GM12873 (cell line): ENCODE results near the gene RPL41.

Experiments
- TF ChIP-seq, protein P1 (sequence below): IDR thresholded peaks from 2 replicates; pipeline ENCODE4 v1.5.1; 2012; ENCODE audit warnings: low read depth, mild to moderate bottlenecking, moderate library complexity, low read length, control low read depth; ENCODE audit not compliant: insufficient read depth; ENCODE audit errors: missing control alignments

The RPL41 gene

GRCh38 chr12:56087220-56087619 is 29.2 kb upstream of the RPL41 start:
- TF ChIP-seq, protein P1, sequence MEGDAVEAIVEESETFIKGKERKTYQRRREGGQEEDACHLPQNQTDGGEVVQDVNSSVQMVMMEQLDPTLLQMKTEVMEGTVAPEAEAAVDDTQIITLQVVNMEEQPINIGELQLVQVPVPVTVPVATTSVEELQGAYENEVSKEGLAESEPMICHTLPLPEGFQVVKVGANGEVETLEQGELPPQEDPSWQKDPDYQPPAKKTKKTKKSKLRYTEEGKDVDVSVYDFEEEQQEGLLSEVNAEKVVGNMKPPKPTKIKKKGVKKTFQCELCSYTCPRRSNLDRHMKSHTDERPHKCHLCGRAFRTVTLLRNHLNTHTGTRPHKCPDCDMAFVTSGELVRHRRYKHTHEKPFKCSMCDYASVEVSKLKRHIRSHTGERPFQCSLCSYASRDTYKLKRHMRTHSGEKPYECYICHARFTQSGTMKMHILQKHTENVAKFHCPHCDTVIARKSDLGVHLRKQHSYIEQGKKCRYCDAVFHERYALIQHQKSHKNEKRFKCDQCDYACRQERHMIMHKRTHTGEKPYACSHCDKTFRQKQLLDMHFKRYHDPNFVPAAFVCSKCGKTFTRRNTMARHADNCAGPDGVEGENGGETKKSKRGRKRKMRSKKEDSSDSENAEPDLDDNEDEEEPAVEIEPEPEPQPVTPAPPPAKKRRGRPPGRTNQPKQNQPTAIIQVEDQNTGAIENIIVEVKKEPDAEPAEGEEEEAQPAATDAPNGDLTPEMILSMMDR, result no peak

- TF ChIP-seq, protein P1, result no peak
Measured at GRCh38 chr12:56097738-56098137, 18.7 kb upstream of the RPL41 start.

DNA sequence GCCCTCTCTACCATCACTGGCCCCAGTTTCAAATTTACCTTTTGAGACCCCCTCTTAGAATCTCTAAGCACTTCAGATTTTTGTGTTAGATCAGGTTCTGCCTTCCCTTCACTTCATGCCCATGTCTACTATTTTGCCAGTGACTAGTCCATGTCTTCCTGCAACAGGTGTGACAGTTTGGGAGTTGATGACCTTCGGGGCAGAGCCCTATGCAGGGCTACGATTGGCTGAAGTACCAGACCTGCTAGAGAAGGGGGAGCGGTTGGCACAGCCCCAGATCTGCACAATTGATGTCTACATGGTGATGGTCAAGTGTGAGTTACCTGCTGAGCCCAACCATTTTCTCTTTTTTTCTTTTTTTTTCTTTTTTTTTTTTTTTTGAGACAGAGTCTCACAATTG is 17.8 kb upstream of the RPL41 start:
- TF ChIP-seq, protein P1, result no peak

DNA sequence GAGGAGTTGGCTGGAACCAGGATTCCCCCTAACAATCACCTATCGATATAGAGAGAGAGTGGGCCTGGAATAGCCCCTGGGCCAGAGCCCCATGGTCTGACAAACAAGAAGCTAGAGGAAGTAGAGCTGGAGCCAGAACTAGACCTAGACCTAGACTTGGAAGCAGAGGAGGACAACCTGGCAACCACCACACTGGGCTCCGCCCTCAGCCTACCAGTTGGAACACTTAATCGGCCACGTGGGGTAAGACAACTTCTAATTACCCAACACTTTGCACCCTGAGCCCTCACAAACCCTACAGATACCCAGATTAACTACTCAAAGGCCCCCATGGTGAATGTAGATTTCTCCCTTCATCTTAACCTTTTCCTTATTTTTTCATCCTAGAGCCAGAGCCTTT is 16.6 kb upstream of the RPL41 start:
- TF ChIP-seq, protein P1, result no peak

DNA sequence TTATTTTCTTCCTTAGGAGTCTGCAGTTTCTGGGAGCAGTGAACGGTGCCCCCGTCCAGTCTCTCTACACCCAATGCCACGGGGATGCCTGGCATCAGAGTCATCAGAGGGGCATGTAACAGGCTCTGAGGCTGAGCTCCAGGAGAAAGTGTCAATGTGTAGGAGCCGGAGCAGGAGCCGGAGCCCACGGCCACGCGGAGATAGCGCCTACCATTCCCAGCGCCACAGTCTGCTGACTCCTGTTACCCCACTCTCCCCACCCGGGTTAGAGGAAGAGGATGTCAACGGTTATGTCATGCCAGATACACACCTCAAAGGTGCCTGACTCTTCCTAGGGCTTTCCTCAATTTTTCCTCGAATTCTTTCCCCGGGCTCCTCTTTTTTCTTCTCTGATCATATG is 15.4 kb upstream of the RPL41 start:
- TF ChIP-seq, protein P1, result no peak

DNA sequence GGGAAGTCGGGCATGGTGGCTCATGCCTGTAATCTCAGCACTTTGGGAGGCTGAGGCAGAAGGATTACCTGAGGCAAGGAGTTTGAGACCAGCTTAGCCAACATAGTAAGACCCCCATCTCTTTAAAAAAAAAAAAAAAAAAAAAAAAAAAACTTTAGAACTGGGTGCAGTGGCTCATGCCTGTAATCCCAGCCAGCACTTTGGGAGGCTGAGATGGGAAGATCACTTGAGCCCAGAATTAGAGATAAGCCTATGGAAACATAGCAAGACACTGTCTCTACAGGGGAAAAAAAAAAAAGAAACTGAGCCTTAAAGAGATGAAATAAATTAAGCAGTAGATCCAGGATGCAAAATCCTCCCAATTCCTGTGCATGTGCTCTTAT is 13.8 kb upstream of the RPL41 start:
- TF ChIP-seq, protein P1, result no peak

GRCh38 chr12:56103066-56103711 is 13.2 kb upstream of the RPL41 start:
- TF ChIP-seq, protein P1, result no peak
